ENCODE data around the gene OR2M3.

DNA sequence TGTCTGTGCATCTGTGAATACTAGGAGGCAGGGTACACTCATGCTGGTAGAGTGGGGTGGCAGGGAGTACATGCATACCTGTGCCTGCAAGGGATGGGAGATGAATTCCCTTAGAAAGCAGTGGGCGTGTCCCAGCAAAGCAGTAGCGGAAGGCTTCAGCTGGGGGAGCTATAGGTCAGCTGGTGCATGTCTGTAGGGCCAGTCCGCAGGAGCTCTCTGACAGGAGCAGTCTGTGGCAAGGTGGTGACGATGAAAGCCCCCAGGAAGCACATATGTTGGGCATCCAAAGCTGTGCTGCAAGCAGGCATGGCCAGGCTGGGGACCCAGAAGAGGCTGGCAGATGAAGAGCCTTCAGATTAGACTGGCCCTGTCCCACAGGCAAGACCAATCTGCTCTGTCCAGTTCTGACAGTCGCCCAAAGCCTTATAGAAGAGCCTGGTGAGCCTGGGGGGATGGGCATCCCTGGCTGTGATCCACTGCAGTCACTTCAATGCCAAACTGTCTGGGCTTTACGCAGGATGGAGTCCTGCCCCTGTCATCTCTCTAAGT is 32.4 kb downstream of the OR2M3 start:
- TF ChIP-seq, protein P1, sequence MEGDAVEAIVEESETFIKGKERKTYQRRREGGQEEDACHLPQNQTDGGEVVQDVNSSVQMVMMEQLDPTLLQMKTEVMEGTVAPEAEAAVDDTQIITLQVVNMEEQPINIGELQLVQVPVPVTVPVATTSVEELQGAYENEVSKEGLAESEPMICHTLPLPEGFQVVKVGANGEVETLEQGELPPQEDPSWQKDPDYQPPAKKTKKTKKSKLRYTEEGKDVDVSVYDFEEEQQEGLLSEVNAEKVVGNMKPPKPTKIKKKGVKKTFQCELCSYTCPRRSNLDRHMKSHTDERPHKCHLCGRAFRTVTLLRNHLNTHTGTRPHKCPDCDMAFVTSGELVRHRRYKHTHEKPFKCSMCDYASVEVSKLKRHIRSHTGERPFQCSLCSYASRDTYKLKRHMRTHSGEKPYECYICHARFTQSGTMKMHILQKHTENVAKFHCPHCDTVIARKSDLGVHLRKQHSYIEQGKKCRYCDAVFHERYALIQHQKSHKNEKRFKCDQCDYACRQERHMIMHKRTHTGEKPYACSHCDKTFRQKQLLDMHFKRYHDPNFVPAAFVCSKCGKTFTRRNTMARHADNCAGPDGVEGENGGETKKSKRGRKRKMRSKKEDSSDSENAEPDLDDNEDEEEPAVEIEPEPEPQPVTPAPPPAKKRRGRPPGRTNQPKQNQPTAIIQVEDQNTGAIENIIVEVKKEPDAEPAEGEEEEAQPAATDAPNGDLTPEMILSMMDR (IDR thresholded peaks at IDR 0.05) = no peak
- TF ChIP-seq POLR2A (IDR thresholded peaks at IDR 0.05) = no peak
